Ascending aorta (tissue), 2 donors: ENCODE results near the gene ZBTB33. TPM values are rescaled to one million over a fixed set of nuclear protein-coding genes. Genes with fewer than 3 reads are reported as not detected.

Experiments
- DNase-seq, 2 donors: peaks; one replicate each; pipeline ENCODE4 v3.0.0-alpha.2; 2019; ENCODE audit warnings: low spot score in 2 of 2
- H3K27ac ChIP-seq, 2 donors: fragments of 200-600 bp; sonication (generic); one replicate each; pipeline ENCODE4 v1.5.1; 2016 to 2017; ENCODE audit warnings: mild to moderate bottlenecking in 1 of 2
- H3K27me3 ChIP-seq: fragments of 200-600 bp; sonication (generic); one replicate; pipeline ENCODE4 v1.5.1; 2017
- H3K36me3 ChIP-seq, 2 donors: fragments of 200-600 bp; sonication (generic); one replicate each; pipeline ENCODE4 v1.5.1; 2016
- H3K4me1 ChIP-seq, 2 donors: fragments of 200-600 bp; sonication (generic); one replicate each; pipeline ENCODE4 v1.5.1; 2016 to 2017; ENCODE audit warnings: mild to moderate bottlenecking in 1 of 2
- H3K4me3 ChIP-seq, 2 donors: fragments of 200-600 bp; sonication (generic); one replicate each; pipeline ENCODE4 v1.5.1; 2016 to 2017; ENCODE audit warnings: mild to moderate bottlenecking in 1 of 2
- H3K9me3 ChIP-seq, 2 donors: fragments of 200-600 bp; sonication (generic); one replicate each; pipeline ENCODE4 v1.5.1; 2016
- intact Hi-C: fragments of 100-400 bp; cut with DNase I; formaldehyde crosslinking; loops from one replicate; pipeline ENCODE4 v1.15.1; 2023
- total RNA-seq: library from RNA; depleted of rRNA; stranded (reverse); fragments of >200 nt; gene quantifications from one replicate; pipeline ENCODE4 v1.1.0, GENCODE V29; 2016
- TF ChIP-seq, protein P1 (sequence below), 3 experiments: fragments of 200-600 bp in 2 of 3; fragments of 450-650 bp in 1 of 3; sonication (generic) in 2 of 3; IDR thresholded peaks; one replicate each; pipeline ENCODE4 v1.5.1; 2016 to 2019; ENCODE audit warnings: antibody characterized with exemption in 3 of 3, mild to moderate bottlenecking in 1 of 3, moderate library complexity in 1 of 3

ZBTB33 gene
- total RNA-seq, 1 donor from 2014 or later: 3.6 TPM

DNA sequence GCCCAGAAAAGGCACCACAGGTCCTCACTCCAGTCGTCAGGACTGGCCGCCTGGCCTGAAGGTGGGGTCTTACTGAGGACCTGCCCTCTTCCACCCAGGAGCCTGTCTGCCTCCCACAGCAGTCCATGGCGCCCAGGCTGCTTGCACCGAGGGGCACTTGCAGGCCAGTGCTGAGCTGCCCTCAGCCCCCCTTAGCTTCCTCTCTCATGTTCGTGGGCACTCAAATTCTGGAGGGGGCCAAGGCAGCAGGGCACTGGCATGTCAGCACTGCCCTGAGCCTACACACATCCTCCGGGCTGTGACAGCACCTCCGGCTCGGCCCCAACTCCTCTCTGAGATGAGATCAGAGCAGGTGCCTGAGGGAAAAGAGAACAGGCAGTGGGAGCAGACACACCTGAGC lies 27.2 kb upstream of the ZBTB33 start:
- TF ChIP-seq, protein P1, sequence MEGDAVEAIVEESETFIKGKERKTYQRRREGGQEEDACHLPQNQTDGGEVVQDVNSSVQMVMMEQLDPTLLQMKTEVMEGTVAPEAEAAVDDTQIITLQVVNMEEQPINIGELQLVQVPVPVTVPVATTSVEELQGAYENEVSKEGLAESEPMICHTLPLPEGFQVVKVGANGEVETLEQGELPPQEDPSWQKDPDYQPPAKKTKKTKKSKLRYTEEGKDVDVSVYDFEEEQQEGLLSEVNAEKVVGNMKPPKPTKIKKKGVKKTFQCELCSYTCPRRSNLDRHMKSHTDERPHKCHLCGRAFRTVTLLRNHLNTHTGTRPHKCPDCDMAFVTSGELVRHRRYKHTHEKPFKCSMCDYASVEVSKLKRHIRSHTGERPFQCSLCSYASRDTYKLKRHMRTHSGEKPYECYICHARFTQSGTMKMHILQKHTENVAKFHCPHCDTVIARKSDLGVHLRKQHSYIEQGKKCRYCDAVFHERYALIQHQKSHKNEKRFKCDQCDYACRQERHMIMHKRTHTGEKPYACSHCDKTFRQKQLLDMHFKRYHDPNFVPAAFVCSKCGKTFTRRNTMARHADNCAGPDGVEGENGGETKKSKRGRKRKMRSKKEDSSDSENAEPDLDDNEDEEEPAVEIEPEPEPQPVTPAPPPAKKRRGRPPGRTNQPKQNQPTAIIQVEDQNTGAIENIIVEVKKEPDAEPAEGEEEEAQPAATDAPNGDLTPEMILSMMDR (IDR thresholded peaks at IDR 0.05): no peak
- Histone ChIP-seq H3K9me3 (no peaks in the 10 kb centered on the region), H3K4me1 (no peaks in the 10 kb centered on the region), H3K27me3 (no peaks in the 10 kb centered on the region), H3K4me3 (no peak overlapping the region), H3K36me3 (no peaks in the 10 kb centered on the region), H3K27ac (no peak overlapping the region)
- DNase-seq: no peak
- intact Hi-C loops: no loop called here

DNA sequence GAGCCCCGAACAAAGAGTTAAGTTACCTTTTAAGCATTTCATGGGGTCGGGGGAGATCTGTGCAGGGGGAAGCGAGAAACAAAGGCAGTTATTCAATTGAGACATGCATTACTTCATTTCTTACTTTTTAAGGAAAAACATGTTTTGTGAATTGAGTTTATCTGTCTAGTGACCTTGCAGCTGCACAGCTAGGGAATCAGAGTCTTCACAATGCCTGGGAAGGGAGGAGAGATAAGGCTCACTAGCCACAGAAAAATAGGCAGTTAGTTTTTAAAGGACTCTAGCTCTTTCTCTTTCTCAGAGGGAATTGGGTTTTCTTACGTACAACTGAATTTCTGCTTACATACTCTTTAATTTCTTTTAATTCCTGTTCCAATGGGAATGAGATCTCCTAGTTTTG lies 26.2 kb upstream of the ZBTB33 start:
- intact Hi-C loops: no loop called here
- no peak overlapping the region for H3K27ac ChIP-seq
- no peaks in the 10 kb centered on the region for H3K9me3 ChIP-seq
- TF ChIP-seq, protein P1 (IDR thresholded peaks at IDR 0.05): no peak
- H3K27me3 ChIP-seq: no peaks in the 10 kb centered on the region
- no peaks in the 10 kb centered on the region for H3K36me3 ChIP-seq
- DNase-seq: no peak
- no peaks in the 10 kb centered on the region for H3K4me1 ChIP-seq
- H3K4me3 ChIP-seq: no peak overlapping the region

DNA sequence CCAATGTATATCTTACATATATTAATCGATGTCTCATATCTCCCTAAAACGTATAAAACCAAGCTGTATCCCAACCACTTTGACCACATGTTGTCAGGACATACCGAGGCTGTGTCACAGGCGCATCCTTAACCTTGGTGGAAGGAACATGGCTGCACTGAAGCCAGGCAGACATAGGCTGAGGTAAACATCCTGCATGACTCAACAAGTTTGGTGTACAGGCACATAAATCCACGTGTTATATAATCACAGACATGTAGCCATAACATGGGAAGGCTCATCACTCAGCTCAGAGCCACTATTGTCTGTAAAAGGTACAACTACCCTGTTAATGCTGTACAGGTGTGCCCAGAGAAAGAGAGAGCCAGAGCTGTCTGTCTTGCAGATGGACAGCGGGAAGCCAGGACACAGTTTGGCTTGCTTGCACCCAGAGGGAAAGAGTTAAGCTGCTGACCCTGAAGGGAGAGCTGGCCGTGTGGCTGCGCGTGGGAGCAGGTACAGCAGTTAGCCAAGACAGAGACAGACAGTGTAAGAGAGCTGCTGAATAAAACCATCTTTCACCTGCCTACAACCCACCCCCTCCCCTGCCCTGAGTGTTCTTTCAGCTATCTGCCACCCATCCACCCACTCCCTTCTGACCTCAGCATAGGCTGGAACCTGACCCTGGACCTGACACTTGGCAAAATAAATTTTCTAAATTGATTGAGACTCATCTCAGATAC lies 22.3 kb upstream of the ZBTB33 start:
- H3K4me3 ChIP-seq: no peak overlapping the region
- H3K9me3 ChIP-seq: no peaks in the 10 kb centered on the region
- H3K4me1 ChIP-seq: no peaks in the 10 kb centered on the region
- H3K27ac ChIP-seq: no peak overlapping the region
- H3K27me3 ChIP-seq: no peaks in the 10 kb centered on the region
- intact Hi-C loops: no loop called here
- TF ChIP-seq, protein P1 (IDR thresholded peaks at IDR 0.05): no peak
- no peaks in the 10 kb centered on the region for H3K36me3 ChIP-seq
- DNase-seq: no peak

DNA sequence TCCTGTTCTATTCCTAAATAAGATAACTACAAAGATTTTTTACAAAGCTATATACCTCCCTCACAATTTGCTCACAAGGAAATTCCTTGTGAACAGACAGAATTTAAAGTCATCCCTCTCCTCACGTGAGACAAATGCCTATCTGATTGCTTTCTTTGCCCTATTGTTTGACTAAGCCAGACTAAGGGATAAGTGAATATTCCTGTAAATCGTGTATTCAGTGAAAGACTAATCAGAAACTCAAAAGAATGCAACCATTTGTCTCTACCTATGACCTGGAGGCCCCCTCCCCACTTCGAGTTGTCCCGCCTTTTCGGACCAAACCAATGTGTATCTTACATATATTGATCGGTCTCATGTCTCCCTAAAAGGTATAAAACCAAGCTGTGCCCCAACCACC lies 15.3 kb upstream of the ZBTB33 start:
- peaks cover 0 to 2% of the 10 kb centered on the region in 2 donors for H3K36me3 ChIP-seq
- intact Hi-C loops: no loop called here
- no peaks in the 10 kb centered on the region for H3K27me3 ChIP-seq
- DNase-seq: no peak
- H3K27ac ChIP-seq: no peak overlapping the region
- no peaks in the 10 kb centered on the region for H3K4me1 ChIP-seq
- H3K4me3 ChIP-seq: no peak overlapping the region
- no peaks in the 10 kb centered on the region for H3K9me3 ChIP-seq
- TF ChIP-seq, protein P1 (IDR thresholded peaks at IDR 0.05): no peak

DNA sequence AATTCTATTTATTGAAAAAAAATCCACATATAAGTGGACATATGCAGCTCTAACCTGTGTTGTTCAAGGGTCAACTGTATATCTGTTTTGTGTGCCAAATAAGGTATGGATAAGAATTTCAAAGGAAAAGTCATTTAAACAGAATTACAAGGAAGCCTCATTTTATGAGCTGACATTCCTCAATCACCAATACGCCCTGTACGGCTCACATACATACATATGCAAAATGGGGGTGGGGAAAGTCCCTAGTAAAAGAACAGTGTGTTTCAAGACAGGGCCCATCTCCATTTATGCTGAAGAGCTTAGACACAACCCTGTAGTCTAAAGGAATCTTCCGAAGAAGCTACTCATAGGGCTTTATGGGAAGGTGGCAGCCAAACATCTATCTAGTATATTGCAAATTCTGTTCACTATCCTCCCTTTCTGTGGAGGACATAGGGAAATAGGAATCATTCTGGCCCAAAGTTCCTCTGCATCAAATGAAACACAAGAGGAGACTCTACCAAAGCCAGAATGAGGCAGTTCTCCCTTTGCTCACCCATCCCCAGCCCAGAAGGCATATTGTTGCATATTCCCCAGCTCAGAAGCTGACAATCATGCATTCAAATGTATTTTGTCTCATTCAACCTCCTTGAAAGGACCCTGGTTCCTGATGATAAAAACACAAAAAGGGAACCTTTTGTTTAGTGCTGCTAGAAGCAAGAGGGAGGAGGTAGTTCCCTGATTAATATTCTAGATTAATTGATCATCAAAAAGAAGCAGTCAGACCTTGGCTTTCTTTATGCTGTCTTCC lies 13.7 kb upstream of the ZBTB33 start:
- TF ChIP-seq, protein P1 (IDR thresholded peaks at IDR 0.05): no peak
- Histone ChIP-seq H3K27me3 (no peaks in the 10 kb centered on the region), H3K27ac (no peak overlapping the region), H3K4me3 (no peak overlapping the region), H3K4me1 (no peaks in the 10 kb centered on the region), H3K9me3 (no peaks in the 10 kb centered on the region), H3K36me3 (peaks cover 0 to 2% of the 10 kb centered on the region in 2 donors)
- no peak for DNase-seq
- intact Hi-C loops: no loop called here
